ENCODE data around the gene TCAF1.

GRCh38 chr7:143848192-143848591 is 53.8 kb downstream of the TCAF1 start:
- TF ChIP-seq CTCF (IDR thresholded peaks at IDR 0.05; ENCODE audit: low read depth, low read length, missing input control) (no peak), NR2F2 (IDR thresholded peaks at IDR 0.05) (no peak), EGR1 (IDR thresholded peaks at IDR 0.05; ENCODE audit: low read depth in 2 of 2) (no peak), ATF3 (IDR thresholded peaks at IDR 0.05) (no peak), HNF4G (IDR thresholded peaks at IDR 0.05) (no peak), SP1 (IDR thresholded peaks at IDR 0.05) (no peak), MAX (IDR thresholded peaks at IDR 0.05) (no peak), JUND (IDR thresholded peaks at IDR 0.05) (no peak), TAF1 (conservative IDR thresholded peaks at IDR 0.05) (no peak), HNF4A (conservative IDR thresholded peaks at IDR 0.05) (no peak), FOXA1 (IDR thresholded peaks at IDR 0.05) (no peak), REST (IDR thresholded peaks at IDR 0.05) (no peak)

Measured in liver (tissue), 3 donors.